ENCODE data around the gene ICAM3.

GRCh38 chr19:10346509-10346908 is 7.1 kb upstream of the ICAM3 start:
- TF ChIP-seq POLR2AphosphoS5 (IDR thresholded peaks at IDR 0.05; ENCODE audit: borderline replicate concordance, low read depth, low read length), result no peak
- no peak for TF ChIP-seq EZH2 (IDR thresholded peaks at IDR 0.05)
- TF ChIP-seq FOXP2 (optimal IDR thresholded peaks at IDR 0.05; ENCODE audit: control extremely low read depth, extremely low read length, insufficient read depth), result no peak
